KMS-11 (cell line): ENCODE results near the gene FGF12.

ENCODE experiments used
- H2AFZ ChIP-seq: fragments of 200-600 bp; sonication (generic); 2 replicates; pipeline ENCODE4 v1.6.1; 2016; ENCODE audit warnings: antibody characterized with exemption, mixed run types, low read depth
- H3K27ac ChIP-seq: fragments of 200-600 bp; sonication (generic); 2 replicates; pipeline ENCODE4 v1.6.1; 2016; ENCODE audit warnings: mild to moderate bottlenecking, mixed run types
- H3K27me3 ChIP-seq: fragments of 200-600 bp; sonication (generic); 2 replicates; pipeline ENCODE4 v1.6.1; 2017; ENCODE audit warnings: mild to moderate bottlenecking, low read depth, mixed run types, moderate library complexity; ENCODE audit not compliant: insufficient read depth
- H3K36me3 ChIP-seq: fragments of 200-600 bp; sonication (generic); 2 replicates; pipeline ENCODE4 v1.6.1; 2017; ENCODE audit warnings: mild to moderate bottlenecking, mixed run types; ENCODE audit not compliant: insufficient read depth
- H3K4me1 ChIP-seq: fragments of 200-600 bp; sonication (generic); 2 replicates; pipeline ENCODE4 v1.6.1; 2016; ENCODE audit warnings: mild to moderate bottlenecking, low read depth, mixed run types; ENCODE audit not compliant: poor library complexity, severe bottlenecking
- H3K4me2 ChIP-seq: fragments of 200-600 bp; sonication (generic); 2 replicates; pipeline ENCODE4 v1.7.0; 2016; ENCODE audit warnings: mild to moderate bottlenecking, mixed run types
- H3K4me3 ChIP-seq: fragments of 200-600 bp; sonication (generic); IDR thresholded peaks from 2 replicates; pipeline ENCODE4 v1.6.1; 2017; ENCODE audit warnings: low read depth, low read length, mixed read lengths; ENCODE audit not compliant: insufficient read depth
- H3K79me2 ChIP-seq: fragments of 200-600 bp; sonication (generic); 2 replicates; pipeline ENCODE4 v1.6.1; 2016; ENCODE audit warnings: low read depth, mixed run types; ENCODE audit not compliant: insufficient read depth
- H3K9ac ChIP-seq: fragments of 200-600 bp; sonication (generic); 2 replicates; pipeline ENCODE4 v1.6.1; 2016; ENCODE audit warnings: mild to moderate bottlenecking, mixed run types
- H4K20me1 ChIP-seq: fragments of 200-600 bp; sonication (generic); 2 replicates; pipeline ENCODE4 v1.6.1; 2016; ENCODE audit warnings: mild to moderate bottlenecking, mixed run types; ENCODE audit not compliant: insufficient read depth
- CTCF ChIP-seq: fragments of 200-600 bp; sonication (generic); conservative IDR thresholded peaks from 2 replicates; pipeline ENCODE4 v1.6.1; 2017; ENCODE audit warnings: low read depth, mild to moderate bottlenecking, antibody characterized with exemption, low read length, moderate library complexity, mixed read lengths

The FGF12 gene

GRCh38 chr3:192275741-192276355 lies 451.5 kb downstream of the FGF12 start:
- H2AFZ ChIP-seq: no peak overlapping the region

GRCh38 chr3:192273697-192274010 lies 453.7 kb downstream of the FGF12 start:
- no peak overlapping the region for H3K4me3 ChIP-seq
- no peak overlapping the region for H3K9ac ChIP-seq
- no peaks in the 10 kb centered on the region for H3K27me3 ChIP-seq
- TF ChIP-seq CTCF: no peak
- H3K79me2 ChIP-seq: no peaks in the 10 kb centered on the region
- H4K20me1 ChIP-seq: no peaks in the 10 kb centered on the region
- H3K36me3 ChIP-seq: no peaks in the 10 kb centered on the region
- no peak overlapping the region for H3K27ac ChIP-seq
- H3K4me2 ChIP-seq: no peak overlapping the region
- no peak overlapping the region for H2AFZ ChIP-seq
- H3K4me1 ChIP-seq: no peaks in the 10 kb centered on the region

More at GRCh38 chr3:192275741-192276355, 451.5 kb downstream of the FGF12 start:
- Histone ChIP-seq H3K9ac (no peak overlapping the region), H3K4me2 (no peak overlapping the region), H3K79me2 (no peaks in the 10 kb centered on the region), H3K27ac (no peak overlapping the region), H3K36me3 (no peaks in the 10 kb centered on the region), H3K4me3 (no peak overlapping the region), H3K27me3 (no peaks in the 10 kb centered on the region), H3K4me1 (no peaks in the 10 kb centered on the region), H4K20me1 (no peaks in the 10 kb centered on the region)
- TF ChIP-seq CTCF: no peak

GRCh38 chr3:192273001-192273696 lies 454.2 kb downstream of the FGF12 start:
- H3K36me3 ChIP-seq: no peaks in the 10 kb centered on the region
- H3K4me1 ChIP-seq: no peaks in the 10 kb centered on the region
- H3K9ac ChIP-seq: no peak overlapping the region
- H3K27ac ChIP-seq: no peak overlapping the region
- H4K20me1 ChIP-seq: no peaks in the 10 kb centered on the region
- no peak overlapping the region for H3K4me2 ChIP-seq
- H3K4me3 ChIP-seq: no peak overlapping the region
- H3K27me3 ChIP-seq: no peaks in the 10 kb centered on the region
- no peak overlapping the region for H2AFZ ChIP-seq
- no peaks in the 10 kb centered on the region for H3K79me2 ChIP-seq
- TF ChIP-seq CTCF: no peak

- H3K36me3 ChIP-seq: no peaks in the 10 kb centered on the region
- H4K20me1 ChIP-seq: no peaks in the 10 kb centered on the region
- no peak overlapping the region for H3K4me2 ChIP-seq
- H3K9ac ChIP-seq: no peak overlapping the region
- no peaks in the 10 kb centered on the region for H3K4me1 ChIP-seq
- H3K27me3 ChIP-seq: no peaks in the 10 kb centered on the region
- no peaks in the 10 kb centered on the region for H3K79me2 ChIP-seq
- no peak overlapping the region for H3K4me3 ChIP-seq
- TF ChIP-seq CTCF: no peak
- H2AFZ ChIP-seq: no peak overlapping the region
- no peak overlapping the region for H3K27ac ChIP-seq
Measured at GRCh38 chr3:192262001-192262400, 465.3 kb downstream of the FGF12 start.
